ENCODE measurements around the gene ME3.

The ME3 gene

DNA sequence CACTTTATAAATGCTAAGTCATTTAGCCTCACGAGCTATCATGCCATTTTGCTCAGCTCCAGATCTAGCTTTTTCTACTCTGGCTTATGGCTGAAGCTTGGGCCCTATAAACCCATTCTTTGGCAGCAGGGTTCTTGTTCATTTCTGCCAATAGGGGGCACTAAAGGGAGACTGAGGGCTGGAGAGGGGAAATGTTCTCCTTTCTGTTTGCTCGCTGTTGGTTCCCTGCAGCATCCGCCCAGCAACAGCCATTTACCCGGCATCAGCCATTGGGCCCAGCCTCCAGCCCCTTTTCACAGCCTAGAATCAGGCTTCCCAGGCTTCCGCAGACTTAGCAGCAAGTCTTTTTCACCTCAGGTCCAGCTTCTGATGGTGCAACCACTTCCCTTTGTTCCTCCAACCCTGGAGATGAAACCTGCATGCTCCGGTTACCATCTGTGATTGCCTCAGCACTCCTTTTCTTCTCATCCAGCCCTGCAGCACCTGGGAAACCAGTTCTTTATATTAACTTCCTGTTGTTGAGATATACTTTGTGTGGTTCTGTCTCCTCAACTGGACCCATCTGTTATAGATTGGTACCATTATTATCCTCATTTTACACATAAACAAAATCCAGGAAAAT is 4.2 kb upstream of the ME3 start:
- TF ChIP-seq EZH2phosphoT487 (IDR thresholded peaks at IDR 0.05; ENCODE audit: low read length) (no peak), EZH2 (optimal IDR thresholded peaks at IDR 0.05; ENCODE audit: low read depth, low read length) (no peak)
- TF ChIP-seq, protein P1, sequence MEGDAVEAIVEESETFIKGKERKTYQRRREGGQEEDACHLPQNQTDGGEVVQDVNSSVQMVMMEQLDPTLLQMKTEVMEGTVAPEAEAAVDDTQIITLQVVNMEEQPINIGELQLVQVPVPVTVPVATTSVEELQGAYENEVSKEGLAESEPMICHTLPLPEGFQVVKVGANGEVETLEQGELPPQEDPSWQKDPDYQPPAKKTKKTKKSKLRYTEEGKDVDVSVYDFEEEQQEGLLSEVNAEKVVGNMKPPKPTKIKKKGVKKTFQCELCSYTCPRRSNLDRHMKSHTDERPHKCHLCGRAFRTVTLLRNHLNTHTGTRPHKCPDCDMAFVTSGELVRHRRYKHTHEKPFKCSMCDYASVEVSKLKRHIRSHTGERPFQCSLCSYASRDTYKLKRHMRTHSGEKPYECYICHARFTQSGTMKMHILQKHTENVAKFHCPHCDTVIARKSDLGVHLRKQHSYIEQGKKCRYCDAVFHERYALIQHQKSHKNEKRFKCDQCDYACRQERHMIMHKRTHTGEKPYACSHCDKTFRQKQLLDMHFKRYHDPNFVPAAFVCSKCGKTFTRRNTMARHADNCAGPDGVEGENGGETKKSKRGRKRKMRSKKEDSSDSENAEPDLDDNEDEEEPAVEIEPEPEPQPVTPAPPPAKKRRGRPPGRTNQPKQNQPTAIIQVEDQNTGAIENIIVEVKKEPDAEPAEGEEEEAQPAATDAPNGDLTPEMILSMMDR (IDR thresholded peaks at IDR 0.05; ENCODE audit: low read length), result peak; percentile 34
- H3K9ac ChIP-seq (ENCODE audit: low read length), result no peak overlapping the region
- no peak overlapping the region for H2AFZ ChIP-seq (ENCODE audit: low read length)
- H4K20me1 ChIP-seq (ENCODE audit: insufficient read depth, low read length), result no peaks in the 10 kb centered on the region
- no peaks in the 10 kb centered on the region for H3K79me2 ChIP-seq (ENCODE audit: low read length)
- H3K4me1 ChIP-seq (ENCODE audit: low read length), result no peaks in the 10 kb centered on the region
- no peaks in the 10 kb centered on the region for H3K27me3 ChIP-seq (replicated peaks; ENCODE audit: insufficient read depth, low read length)
- no peak overlapping the region for H3K27ac ChIP-seq (ENCODE audit: low read length)
- no peak for DNase-seq
- no peak overlapping the region for H3K4me3 ChIP-seq (ENCODE audit: low read length)
- H3K4me2 ChIP-seq (ENCODE audit: low read depth, low read length), result no peak overlapping the region
- no peaks in the 10 kb centered on the region for H3K9me3 ChIP-seq (replicated peaks; ENCODE audit: insufficient read depth, low read length)
- no peaks in the 10 kb centered on the region for H3F3A ChIP-seq (ENCODE audit: insufficient read depth, low read length)
- H3K9me2 ChIP-seq (replicated peaks; ENCODE audit: insufficient read depth, low read length), result no peaks in the 10 kb centered on the region
- no peaks in the 10 kb centered on the region for H3K36me3 ChIP-seq (replicated peaks; ENCODE audit: insufficient read depth, low read length)

DNA sequence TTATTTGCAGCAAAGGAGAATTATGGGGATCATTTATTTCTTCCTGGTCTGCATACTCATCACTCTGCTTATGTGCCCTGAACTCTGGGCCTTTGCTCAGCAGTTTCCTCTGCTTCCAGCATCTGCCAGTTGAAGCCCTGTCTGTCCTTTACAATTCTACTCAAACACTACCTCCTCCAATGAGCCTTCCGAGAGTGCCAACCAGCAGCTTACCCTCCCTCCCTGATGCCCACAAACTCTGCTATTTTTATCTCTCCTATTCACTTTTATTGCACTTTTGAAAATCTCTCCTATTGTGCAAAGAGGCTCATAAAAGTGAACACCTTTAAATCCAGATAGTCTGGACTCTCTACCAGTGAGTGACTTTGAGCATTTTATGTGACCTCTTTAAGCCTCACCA is 3.6 kb upstream of the ME3 start:
- no peaks in the 10 kb centered on the region for H3K9me2 ChIP-seq (replicated peaks; ENCODE audit: insufficient read depth, low read length)
- H3K27me3 ChIP-seq (replicated peaks; ENCODE audit: insufficient read depth, low read length), result no peaks in the 10 kb centered on the region
- H3K4me2 ChIP-seq (ENCODE audit: low read depth, low read length), result no peak overlapping the region

GRCh38 chr11:86675017-86675416 is 2.6 kb upstream of the ME3 start:
- no peak for DNase-seq
- no peak overlapping the region for H3K4me2 ChIP-seq (ENCODE audit: low read depth, low read length)
- H3K4me1 ChIP-seq (ENCODE audit: low read length), result no peaks in the 10 kb centered on the region
- H3K79me2 ChIP-seq (ENCODE audit: low read length), result no peaks in the 10 kb centered on the region
- no peak overlapping the region for H2AFZ ChIP-seq (ENCODE audit: low read length)
- no peaks in the 10 kb centered on the region for H3K27me3 ChIP-seq (replicated peaks; ENCODE audit: insufficient read depth, low read length)
- no peaks in the 10 kb centered on the region for H3K36me3 ChIP-seq (replicated peaks; ENCODE audit: insufficient read depth, low read length)
- H4K20me1 ChIP-seq (ENCODE audit: insufficient read depth, low read length), result no peaks in the 10 kb centered on the region
- TF ChIP-seq, protein P1 (IDR thresholded peaks at IDR 0.05; ENCODE audit: low read length), result no peak
- no peak for TF ChIP-seq EZH2 (optimal IDR thresholded peaks at IDR 0.05; ENCODE audit: low read depth, low read length)
- H3F3A ChIP-seq (ENCODE audit: insufficient read depth, low read length), result no peaks in the 10 kb centered on the region
- no peak overlapping the region for H3K4me3 ChIP-seq (ENCODE audit: low read length)
- no peak overlapping the region for H3K27ac ChIP-seq (ENCODE audit: low read length)
- H3K9ac ChIP-seq (ENCODE audit: low read length), result no peak overlapping the region
- no peaks in the 10 kb centered on the region for H3K9me3 ChIP-seq (replicated peaks; ENCODE audit: insufficient read depth, low read length)
- H3K9me2 ChIP-seq (replicated peaks; ENCODE audit: insufficient read depth, low read length), result no peaks in the 10 kb centered on the region

More for the DNA sequence above, 3.6 kb upstream of the ME3 start:
- no peaks in the 10 kb centered on the region for H3F3A ChIP-seq (ENCODE audit: insufficient read depth, low read length)
- no peaks in the 10 kb centered on the region for H3K36me3 ChIP-seq (replicated peaks; ENCODE audit: insufficient read depth, low read length)
- no peak overlapping the region for H2AFZ ChIP-seq (ENCODE audit: low read length)
- H3K4me3 ChIP-seq (ENCODE audit: low read length), result no peak overlapping the region
- H3K27ac ChIP-seq (ENCODE audit: low read length), result no peak overlapping the region
- DNase-seq, result no peak
- no peaks in the 10 kb centered on the region for H4K20me1 ChIP-seq (ENCODE audit: insufficient read depth, low read length)
- no peak overlapping the region for H3K9ac ChIP-seq (ENCODE audit: low read length)
- H3K4me1 ChIP-seq (ENCODE audit: low read length), result no peaks in the 10 kb centered on the region
- no peaks in the 10 kb centered on the region for H3K9me3 ChIP-seq (replicated peaks; ENCODE audit: insufficient read depth, low read length)
- no peaks in the 10 kb centered on the region for H3K79me2 ChIP-seq (ENCODE audit: low read length)
- TF ChIP-seq EZH2phosphoT487 (IDR thresholded peaks at IDR 0.05; ENCODE audit: low read length) (no peak), EZH2 (optimal IDR thresholded peaks at IDR 0.05; ENCODE audit: low read depth, low read length) (no peak)
- TF ChIP-seq, protein P1 (IDR thresholded peaks at IDR 0.05; ENCODE audit: low read length), result no peak

Data from MM.1S (cell line).